HG03432 (cell line): ENCODE data around the gene SNAPC5.
"Not testable (repeated sequence)": the region's sequence is repeated elsewhere in the genome, so short reads cannot be mapped to it uniquely, and the experiment has no call there.

Source experiments
- ATAC-seq: cut with Tn5 transposase; IDR thresholded peaks from one replicate; pipeline ENCODE4 v1.9.1; 2021; ENCODE audit warnings: mild to moderate bottlenecking, moderate library complexity; ENCODE audit not compliant: unreplicated experiment

Gene SNAPC5

GRCh38 chr15:66497502-66498455 lies at the start of gene SNAPC5:
TSS of gene SNAPC5 (minus strand) at chr15:66497762. CDS start at chr15:66497731, 31 bp downstream.
- peak; percentile 85 for ATAC-seq

- no peak for ATAC-seq
Measured at GRCh38 chr15:66545255-66545654, 47.7 kb upstream of the SNAPC5 start.

GRCh38 chr15:66542896-66543295 lies 45.3 kb upstream of the SNAPC5 start:
- no peak for ATAC-seq

GRCh38 chr15:66535056-66535455 lies 37.5 kb upstream of the SNAPC5 start:
- no peak for ATAC-seq

- ATAC-seq = no peak
Measured at GRCh38 chr15:66524838-66525237, 27.3 kb upstream of the SNAPC5 start.

GRCh38 chr15:66523926-66524325 lies 26.4 kb upstream of the SNAPC5 start:
- ATAC-seq = no peak

GRCh38 chr15:66515901-66516322 lies 18.4 kb upstream of the SNAPC5 start:
- ATAC-seq = no peak

- no peak for ATAC-seq
Measured at GRCh38 chr15:66514586-66514985, 17.0 kb upstream of the SNAPC5 start.

GRCh38 chr15:66508293-66508883 lies 10.8 kb upstream of the SNAPC5 start:
- ATAC-seq = no peak

- ATAC-seq = no peak
Measured at GRCh38 chr15:66505818-66506217, 8.3 kb upstream of the SNAPC5 start.

- ATAC-seq = no peak
Measured at GRCh38 chr15:66505430-66505811, 7.9 kb upstream of the SNAPC5 start.

- peak; percentile 82 for ATAC-seq
Measured at GRCh38 chr15:66504563-66505429, 7.2 kb upstream of the SNAPC5 start, which contains the start of the genes RPL4 and ZWILCH. TSS of gene RPL4 (minus strand) at chr15:66504855. CDS start at chr15:66504790, 65 bp downstream. TSS of gene ZWILCH (plus strand) at chr15:66505326. CDS start at chr15:66505339, 13 bp downstream.

- no peak for ATAC-seq
Measured at GRCh38 chr15:66503780-66504562, 6.4 kb upstream of the SNAPC5 start.

GRCh38 chr15:66503041-66503648 lies 5.6 kb upstream of the SNAPC5 start:
- ATAC-seq = not testable (repeated sequence)

- no peak for ATAC-seq
Measured at GRCh38 chr15:66502491-66502890, 4.9 kb upstream of the SNAPC5 start.

GRCh38 chr15:66500346-66500745 lies 2.8 kb upstream of the SNAPC5 start:
- ATAC-seq = not testable (repeated sequence)

- no peak for ATAC-seq
Measured at GRCh38 chr15:66498501-66499386, 1.2 kb upstream of the SNAPC5 start.

- peak; percentile 15 for ATAC-seq
Measured at GRCh38 chr15:66496951-66497501, 536 bp downstream of the SNAPC5 start.
